HG02840 (cell line): ENCODE results near the gene DFFB.

ENCODE experiments used
- ATAC-seq: cut with Tn5 transposase; IDR thresholded peaks from one replicate; pipeline ENCODE4 v1.9.1; 2021; ENCODE audit warnings: mild to moderate bottlenecking, moderate library complexity, moderate number of reproducible peaks; ENCODE audit not compliant: unreplicated experiment, low FRiP score

The DFFB gene

GRCh38 chr1:3827813-3828307, 29.4 kb upstream of the DFFB start:
- no peak for ATAC-seq

GRCh38 chr1:3828391-3828790, 28.9 kb upstream of the DFFB start:
- no peak for ATAC-seq

- ATAC-seq: no peak
Measured at GRCh38 chr1:3831689-3832088, 25.6 kb upstream of the DFFB start.

GRCh38 chr1:3834701-3835100, 22.6 kb upstream of the DFFB start:
- no peak for ATAC-seq

- no peak for ATAC-seq
Measured at GRCh38 chr1:3836421-3836820, 20.9 kb upstream of the DFFB start.

GRCh38 chr1:3837200-3837599, 20.1 kb upstream of the DFFB start:
- no peak for ATAC-seq

- no peak for ATAC-seq
Measured at GRCh38 chr1:3837685-3838084, 19.6 kb upstream of the DFFB start.

- no peak for ATAC-seq
Measured at GRCh38 chr1:3838788-3839187, 18.5 kb upstream of the DFFB start.

GRCh38 chr1:3841491-3841890, 15.8 kb upstream of the DFFB start:
- no peak for ATAC-seq

GRCh38 chr1:3842912-3843311, 14.4 kb upstream of the DFFB start:
- ATAC-seq: no peak

GRCh38 chr1:3846541-3846940, 10.7 kb upstream of the DFFB start:
- ATAC-seq: no peak

- no peak for ATAC-seq
Measured at GRCh38 chr1:3847081-3847480, 10.2 kb upstream of the DFFB start.

- ATAC-seq: no peak
Measured at GRCh38 chr1:3850857-3851256, 6.4 kb upstream of the DFFB start.

- ATAC-seq: no peak
Measured at GRCh38 chr1:3851292-3851691, 6.0 kb upstream of the DFFB start.

GRCh38 chr1:3852091-3852490, 5.2 kb upstream of the DFFB start:
- ATAC-seq: no peak

- ATAC-seq: no peak
Measured at GRCh38 chr1:3852711-3853485, 4.4 kb upstream of the DFFB start.

GRCh38 chr1:3857791-3858129, 484 bp downstream of the DFFB start:
- ATAC-seq: no peak

GRCh38 chr1:3858231-3858981, 1.1 kb downstream of the DFFB start:
- no peak for ATAC-seq

- ATAC-seq: no peak
Measured at GRCh38 chr1:3863231-3863935, 6.1 kb downstream of the DFFB start.

- ATAC-seq: no peak
Measured at GRCh38 chr1:3864884-3865283, 7.6 kb downstream of the DFFB start.

GRCh38 chr1:3865606-3866160, 8.4 kb downstream of the DFFB start:
- no peak for ATAC-seq
